Activated CD8-positive, alpha-beta memory T cell treated with anti-CD3 and anti-CD28 coated beads, Interleukin-2, amount 50 U/mL, for 1 hour (primary cell): ENCODE measurements around the gene GATA3.
"Not testable (repeated sequence)": the region's sequence is repeated elsewhere in the genome, so short reads cannot be mapped to it uniquely, and the experiment has no call there.

Experiments
- DNase-seq: peaks from one replicate; pipeline ENCODE4 v3.0.0-alpha.2; 2020; ENCODE audit errors: extremely low read depth

GATA3 gene

GRCh38 chr10:8054494-8055407 is at the start of gene GATA3:
Gene GATA3, plus strand, starts transcription at chr10:8054688. Its CDS starts 968 bp downstream, at chr10:8055656.
- DNase-seq, result peak; percentile 64

- DNase-seq, result no peak
These were observed 48.1 kb upstream of the GATA3 start for GRCh38 chr10:8006274-8006999.

- DNase-seq, result no peak
These were observed 45.5 kb upstream of the GATA3 start for GRCh38 chr10:8009031-8009430.

- no peak for DNase-seq
These were observed 41.5 kb upstream of the GATA3 start for GRCh38 chr10:8013006-8013405.

GRCh38 chr10:8013619-8014018 is 40.9 kb upstream of the GATA3 start:
- no peak for DNase-seq

GRCh38 chr10:8014649-8015048 is 39.8 kb upstream of the GATA3 start:
- DNase-seq, result no peak

GRCh38 chr10:8017277-8017676 is 37.2 kb upstream of the GATA3 start:
- no peak for DNase-seq

- DNase-seq, result no peak
These were observed 31.2 kb upstream of the GATA3 start for GRCh38 chr10:8023321-8023720.

GRCh38 chr10:8023851-8024250 is 30.6 kb upstream of the GATA3 start:
- DNase-seq, result no peak

- no peak for DNase-seq
These were observed 27.9 kb upstream of the GATA3 start for GRCh38 chr10:8026349-8027259.

- not testable (repeated sequence) for DNase-seq
These were observed 23.3 kb upstream of the GATA3 start for GRCh38 chr10:8031211-8031610.

- DNase-seq, result no peak
These were observed 21.9 kb upstream of the GATA3 start for GRCh38 chr10:8032558-8032957.

GRCh38 chr10:8033812-8034465 is 20.5 kb upstream of the GATA3 start:
- DNase-seq, result no peak

GRCh38 chr10:8034466-8035005 is 20.0 kb upstream of the GATA3 start:
- DNase-seq, result no peak

- no peak for DNase-seq
These were observed 19.4 kb upstream of the GATA3 start for GRCh38 chr10:8035006-8035640.

GRCh38 chr10:8035641-8036470 is 18.6 kb upstream of the GATA3 start:
- DNase-seq, result no peak

GRCh38 chr10:8036506-8037198 is 17.8 kb upstream of the GATA3 start:
- no peak for DNase-seq

- no peak for DNase-seq
These were observed 17.2 kb upstream of the GATA3 start for GRCh38 chr10:8037199-8037801.
